ENCODE measurements around the gene NPIPB2.

DNA sequence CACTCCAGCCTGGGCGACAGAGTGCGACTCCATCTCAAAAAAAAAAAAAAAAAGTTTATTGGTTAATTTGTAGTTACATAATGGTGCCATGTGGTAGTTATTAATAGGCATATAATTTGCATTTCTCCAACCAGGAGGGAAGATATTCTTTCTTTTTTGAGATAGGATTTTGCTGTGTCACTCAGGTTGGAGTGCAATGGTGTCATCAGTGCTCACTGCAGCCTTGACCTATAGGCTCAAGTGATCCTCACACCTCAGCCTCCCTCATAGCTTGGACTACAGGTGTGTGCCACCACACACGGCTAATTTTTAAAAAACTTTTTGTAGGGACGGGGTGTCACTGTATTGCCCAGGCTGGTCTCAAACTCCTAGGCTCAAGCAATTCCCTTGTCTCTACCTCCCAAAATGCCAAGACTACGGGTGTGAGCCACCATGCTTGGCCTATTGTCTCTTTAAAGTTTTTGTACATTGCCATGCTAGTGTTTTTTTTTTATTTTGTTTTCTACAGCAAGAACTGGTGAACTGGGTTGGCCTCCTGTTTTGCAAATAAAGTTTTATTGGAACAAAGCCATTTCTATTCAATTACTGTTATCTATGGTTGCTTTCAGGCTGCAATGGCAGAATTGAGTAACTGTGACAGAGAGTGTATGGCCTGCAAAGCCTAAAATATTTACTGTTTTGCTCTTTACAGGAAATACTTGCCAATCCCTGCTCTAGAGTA is 46.6 kb upstream of the NPIPB2 start:
- TF ChIP-seq, protein P1, sequence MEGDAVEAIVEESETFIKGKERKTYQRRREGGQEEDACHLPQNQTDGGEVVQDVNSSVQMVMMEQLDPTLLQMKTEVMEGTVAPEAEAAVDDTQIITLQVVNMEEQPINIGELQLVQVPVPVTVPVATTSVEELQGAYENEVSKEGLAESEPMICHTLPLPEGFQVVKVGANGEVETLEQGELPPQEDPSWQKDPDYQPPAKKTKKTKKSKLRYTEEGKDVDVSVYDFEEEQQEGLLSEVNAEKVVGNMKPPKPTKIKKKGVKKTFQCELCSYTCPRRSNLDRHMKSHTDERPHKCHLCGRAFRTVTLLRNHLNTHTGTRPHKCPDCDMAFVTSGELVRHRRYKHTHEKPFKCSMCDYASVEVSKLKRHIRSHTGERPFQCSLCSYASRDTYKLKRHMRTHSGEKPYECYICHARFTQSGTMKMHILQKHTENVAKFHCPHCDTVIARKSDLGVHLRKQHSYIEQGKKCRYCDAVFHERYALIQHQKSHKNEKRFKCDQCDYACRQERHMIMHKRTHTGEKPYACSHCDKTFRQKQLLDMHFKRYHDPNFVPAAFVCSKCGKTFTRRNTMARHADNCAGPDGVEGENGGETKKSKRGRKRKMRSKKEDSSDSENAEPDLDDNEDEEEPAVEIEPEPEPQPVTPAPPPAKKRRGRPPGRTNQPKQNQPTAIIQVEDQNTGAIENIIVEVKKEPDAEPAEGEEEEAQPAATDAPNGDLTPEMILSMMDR (IDR thresholded peaks at IDR 0.05): no peak
- no peak for TF ChIP-seq POLR2A (IDR thresholded peaks at IDR 0.05)

Measured in right lobe of liver (tissue), 4 donors.